ENCODE measurements around the gene RNPS1. TPM values are rescaled to one million over a fixed set of nuclear protein-coding genes. Genes with fewer than 3 reads are reported as not detected.

The RNPS1 gene
- total RNA-seq, 5 donors from 2014 or later (not counting 1 experiment from before 2014, with no cell fraction given), result 163 to 203 (median 181) TPM

- H3K4me3 ChIP-seq (ENCODE audit: control insufficient read depth in 1 of 2, extremely low read depth in 1 of 2, low read length in 1 of 2), result no peak overlapping the region
- DNase-seq (no peak), ATAC-seq (replicated peaks in 1 of 4) (no peak)
- H3K36me3 ChIP-seq (ENCODE audit: control insufficient read depth in 2 of 2, extremely low read depth in 1 of 2, insufficient read depth in 1 of 2, low read length in 1 of 2), result no peaks in the 10 kb centered on the region
- POLR2A ChIA-PET, result no interaction called here
- H3K4me1 ChIP-seq (ENCODE audit: control insufficient read depth in 1 of 2, extremely low read depth in 1 of 2, insufficient read depth in 2 of 2, low read length in 2 of 2), result no peaks in the 10 kb centered on the region
- no peaks in the 10 kb centered on the region for H3K9me3 ChIP-seq
- H3K27ac ChIP-seq (ENCODE audit: low read length), result no peak overlapping the region
- H3K9me3 Mint-ChIP-seq, result no peaks in the 10 kb centered on the region
- CTCF ChIA-PET, result no interaction called here
- no peaks in the 10 kb centered on the region for H3K4me1 Mint-ChIP-seq
- H3K27me3 ChIP-seq (replicated peaks in 1 of 2; ENCODE audit: control insufficient read depth in 2 of 2, extremely low read depth in 1 of 2, insufficient read depth in 2 of 2, low read length in 1 of 2), result no peaks in the 10 kb centered on the region
- no peaks in the 10 kb centered on the region for H3K27me3 Mint-ChIP-seq
- H3K36me3 Mint-ChIP-seq, result peaks cover 7% of the 10 kb centered on the region
- no peak overlapping the region for H3K4me3 Mint-ChIP-seq
- 56% methylated on average over 8 of the region's 8 CpGs for WGBS (ENCODE audit: insufficient coverage)
- no peak overlapping the region for H3K27ac Mint-ChIP-seq
Observed at GRCh38 chr16:2288726-2289125, 20.8 kb upstream of the RNPS1 start.

GRCh38 chr16:2287916-2288547 lies 20.1 kb upstream of the RNPS1 start:
- CTCF ChIA-PET, result interaction anchor here in 1 of 2 donors (0.6 kb wide), 1 partner anchor 772 kb away, joined by 3 read pairs; no protein-coding TSS in a partner anchor
- H3K4me1 Mint-ChIP-seq, result no peaks in the 10 kb centered on the region

GRCh38 chr16:2286550-2286949 lies 18.6 kb upstream of the RNPS1 start:
- no peak for DNase-seq
- Mint-ChIP-seq H3K27me3 (no peaks in the 10 kb centered on the region), H3K9me3 (no peaks in the 10 kb centered on the region), H3K4me1 (no peaks in the 10 kb centered on the region), H3K36me3 (peaks cover 6% of the 10 kb centered on the region), H3K27ac (no peak overlapping the region), H3K4me3 (no peak overlapping the region)
- no peaks in the 10 kb centered on the region for H3K4me1 ChIP-seq (ENCODE audit: control insufficient read depth in 1 of 2, extremely low read depth in 1 of 2, insufficient read depth in 2 of 2, low read length in 2 of 2)
- no peaks in the 10 kb centered on the region for H3K36me3 ChIP-seq (ENCODE audit: control insufficient read depth in 2 of 2, extremely low read depth in 1 of 2, insufficient read depth in 1 of 2, low read length in 1 of 2)
- ATAC-seq (replicated peaks in 1 of 4), result no peak
- ChIA-PET CTCF (interaction anchor here in 1 of 2 donors (0.6 kb wide), 1 partner anchor 32 kb away, joined by 5 read pairs; no protein-coding TSS in a partner anchor), POLR2A (no interaction called here)
- H3K27ac ChIP-seq (ENCODE audit: low read length), result no peak overlapping the region
- no peaks in the 10 kb centered on the region for H3K9me3 ChIP-seq
- 83% methylated on average over 14 of the region's 17 CpGs for WGBS (ENCODE audit: insufficient coverage)
- no peaks in the 10 kb centered on the region for H3K27me3 ChIP-seq (replicated peaks in 1 of 2; ENCODE audit: control insufficient read depth in 2 of 2, extremely low read depth in 1 of 2, insufficient read depth in 2 of 2, low read length in 1 of 2)
- no peak overlapping the region for H3K4me3 ChIP-seq (ENCODE audit: control insufficient read depth in 1 of 2, extremely low read depth in 1 of 2, low read length in 1 of 2)

More at GRCh38 chr16:2287916-2288547, 20.1 kb upstream of the RNPS1 start:
- Mint-ChIP-seq H3K36me3 (peaks cover 10% of the 10 kb centered on the region), H3K27me3 (no peaks in the 10 kb centered on the region), H3K4me3 (no peak overlapping the region), H3K27ac (no peak overlapping the region), H3K9me3 (no peaks in the 10 kb centered on the region)
- Histone ChIP-seq H3K27me3 (replicated peaks in 1 of 2; ENCODE audit: control insufficient read depth in 2 of 2, extremely low read depth in 1 of 2, insufficient read depth in 2 of 2, low read length in 1 of 2) (no peaks in the 10 kb centered on the region), H3K9me3 (no peaks in the 10 kb centered on the region), H3K36me3 (ENCODE audit: control insufficient read depth in 2 of 2, extremely low read depth in 1 of 2, insufficient read depth in 1 of 2, low read length in 1 of 2) (no peaks in the 10 kb centered on the region), H3K4me1 (ENCODE audit: control insufficient read depth in 1 of 2, extremely low read depth in 1 of 2, insufficient read depth in 2 of 2, low read length in 2 of 2) (no peaks in the 10 kb centered on the region), H3K4me3 (ENCODE audit: control insufficient read depth in 1 of 2, extremely low read depth in 1 of 2, low read length in 1 of 2) (no peak overlapping the region), H3K27ac (ENCODE audit: low read length) (no peak overlapping the region)
- 92% methylated on average over 35 of the region's 35 CpGs for WGBS (ENCODE audit: insufficient coverage)
- POLR2A ChIA-PET, result no interaction called here
- ATAC-seq (replicated peaks in 1 of 4) (no peak), DNase-seq (no peak)

DNA sequence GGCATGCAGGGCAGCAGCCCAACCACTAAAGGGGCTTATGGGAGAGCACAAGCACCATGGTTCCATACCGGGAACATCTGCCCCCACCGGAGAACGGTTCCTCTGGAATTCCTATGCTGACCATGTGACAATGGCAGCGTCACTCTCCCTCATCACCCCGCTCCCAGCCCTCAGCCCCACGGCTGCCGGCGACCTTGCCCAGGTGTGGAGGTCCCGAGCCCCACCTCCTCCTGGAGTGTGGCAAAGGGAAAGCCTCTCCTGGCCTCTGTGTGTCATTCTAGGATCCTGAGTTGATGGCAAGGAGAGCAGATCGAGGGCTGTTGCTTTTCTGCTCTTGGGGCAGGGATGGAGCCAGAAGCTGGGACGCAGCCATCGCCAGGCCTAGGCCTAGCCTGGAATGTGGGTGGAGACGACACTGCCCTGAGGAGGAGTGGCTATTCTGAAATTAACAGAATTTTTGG lies 17.8 kb upstream of the RNPS1 start:
- Histone ChIP-seq H3K27ac (ENCODE audit: low read length) (no peak overlapping the region), H3K36me3 (ENCODE audit: control insufficient read depth in 2 of 2, extremely low read depth in 1 of 2, insufficient read depth in 1 of 2, low read length in 1 of 2) (no peaks in the 10 kb centered on the region), H3K9me3 (no peaks in the 10 kb centered on the region), H3K27me3 (replicated peaks in 1 of 2; ENCODE audit: control insufficient read depth in 2 of 2, extremely low read depth in 1 of 2, insufficient read depth in 2 of 2, low read length in 1 of 2) (no peaks in the 10 kb centered on the region), H3K4me1 (ENCODE audit: control insufficient read depth in 1 of 2, extremely low read depth in 1 of 2, insufficient read depth in 2 of 2, low read length in 2 of 2) (no peaks in the 10 kb centered on the region), H3K4me3 (ENCODE audit: control insufficient read depth in 1 of 2, extremely low read depth in 1 of 2, low read length in 1 of 2) (no peak overlapping the region)
- H3K4me1 Mint-ChIP-seq, result no peaks in the 10 kb centered on the region
- CTCF ChIA-PET, result interaction anchor here in 1 of 2 donors (0.6 kb wide), 1 partner anchor 31 kb away, joined by 5 read pairs; no protein-coding TSS in a partner anchor
- peaks cover 10% of the 10 kb centered on the region for H3K36me3 Mint-ChIP-seq
- WGBS (ENCODE audit: insufficient coverage), result 83% methylated on average over 12 of the region's 13 CpGs
- ATAC-seq (replicated peaks in 1 of 4) (no peak), DNase-seq (no peak)
- no peaks in the 10 kb centered on the region for H3K27me3 Mint-ChIP-seq
- H3K9me3 Mint-ChIP-seq, result no peaks in the 10 kb centered on the region
- H3K4me3 Mint-ChIP-seq, result no peak overlapping the region
- POLR2A ChIA-PET, result no interaction called here
- H3K27ac Mint-ChIP-seq, result no peak overlapping the region

DNA sequence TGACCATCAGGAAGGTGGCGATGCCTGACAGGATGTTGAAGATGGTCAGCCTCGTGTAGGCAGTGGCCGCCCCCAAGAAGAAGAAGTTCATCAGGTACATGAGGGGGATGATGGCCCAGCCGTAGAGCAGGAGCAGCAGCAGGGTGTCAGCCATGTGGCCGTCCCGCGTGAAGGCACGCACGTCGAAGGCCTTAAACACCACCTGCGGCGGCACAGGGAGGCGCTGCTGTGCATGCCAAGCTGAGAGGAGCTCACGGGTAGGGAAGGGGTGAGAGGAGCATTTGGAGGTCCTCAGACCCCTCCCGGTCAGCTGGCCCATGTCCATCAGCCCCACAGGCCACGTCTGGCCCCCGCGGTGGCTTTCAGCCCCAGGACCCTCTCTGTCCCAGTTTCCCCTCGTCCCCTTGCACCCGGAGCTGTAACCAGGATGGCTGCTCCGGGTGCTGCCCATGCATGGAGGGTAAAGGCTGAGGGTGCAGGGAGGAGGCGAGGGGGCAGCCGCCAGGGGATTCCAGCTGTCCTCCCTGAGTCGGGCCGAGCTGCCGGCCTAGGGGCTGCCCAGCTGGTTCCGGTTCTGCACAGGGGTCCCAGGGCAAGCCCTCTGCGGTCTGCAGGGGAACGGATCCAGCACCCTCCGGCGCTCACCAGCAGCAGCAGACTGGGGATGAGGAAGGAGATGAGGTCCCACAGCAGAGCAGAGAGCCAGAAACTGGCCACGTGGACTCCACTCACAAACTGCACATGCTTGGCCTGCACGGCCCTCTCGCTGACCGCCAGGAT lies 17.1 kb upstream of the RNPS1 start:
- Mint-ChIP-seq H3K27me3 (no peaks in the 10 kb centered on the region), H3K36me3 (peaks cover 8% of the 10 kb centered on the region), H3K4me3 (no peak overlapping the region), H3K27ac (no peak overlapping the region), H3K4me1 (no peaks in the 10 kb centered on the region), H3K9me3 (no peaks in the 10 kb centered on the region)
- Histone ChIP-seq H3K27ac (ENCODE audit: low read length) (no peak overlapping the region), H3K27me3 (replicated peaks in 1 of 2; ENCODE audit: control insufficient read depth in 2 of 2, extremely low read depth in 1 of 2, insufficient read depth in 2 of 2, low read length in 1 of 2) (no peaks in the 10 kb centered on the region), H3K4me1 (ENCODE audit: control insufficient read depth in 1 of 2, extremely low read depth in 1 of 2, insufficient read depth in 2 of 2, low read length in 2 of 2) (no peaks in the 10 kb centered on the region), H3K9me3 (no peaks in the 10 kb centered on the region), H3K36me3 (ENCODE audit: control insufficient read depth in 2 of 2, extremely low read depth in 1 of 2, insufficient read depth in 1 of 2, low read length in 1 of 2) (no peaks in the 10 kb centered on the region), H3K4me3 (ENCODE audit: control insufficient read depth in 1 of 2, extremely low read depth in 1 of 2, low read length in 1 of 2) (no peak overlapping the region)
- POLR2A ChIA-PET, result no interaction called here
- no peak for DNase-seq
- WGBS (ENCODE audit: insufficient coverage), result 90% methylated on average over 26 of the region's 35 CpGs
- CTCF ChIA-PET, result no interaction called here
- no peak for ATAC-seq (replicated peaks in 1 of 4)

GRCh38 chr16:2284001-2284770 lies 16.3 kb upstream of the RNPS1 start:
- Histone ChIP-seq H3K4me3 (ENCODE audit: control insufficient read depth in 1 of 2, extremely low read depth in 1 of 2, low read length in 1 of 2) (no peak overlapping the region), H3K27ac (ENCODE audit: low read length) (no peak overlapping the region), H3K36me3 (ENCODE audit: control insufficient read depth in 2 of 2, extremely low read depth in 1 of 2, insufficient read depth in 1 of 2, low read length in 1 of 2) (no peaks in the 10 kb centered on the region), H3K9me3 (no peaks in the 10 kb centered on the region), H3K27me3 (replicated peaks in 1 of 2; ENCODE audit: control insufficient read depth in 2 of 2, extremely low read depth in 1 of 2, insufficient read depth in 2 of 2, low read length in 1 of 2) (no peaks in the 10 kb centered on the region), H3K4me1 (ENCODE audit: control insufficient read depth in 1 of 2, extremely low read depth in 1 of 2, insufficient read depth in 2 of 2, low read length in 2 of 2) (no peaks in the 10 kb centered on the region)
- H3K4me3 Mint-ChIP-seq, result no peak overlapping the region
- no peaks in the 10 kb centered on the region for H3K4me1 Mint-ChIP-seq
- ChIA-PET POLR2A (no interaction called here), CTCF (no interaction called here)
- H3K27ac Mint-ChIP-seq, result no peak overlapping the region
- DNase-seq (no peak), ATAC-seq (replicated peaks in 1 of 4) (no peak)
- WGBS (ENCODE audit: insufficient coverage), result 85% methylated on average over 28 of the region's 37 CpGs
- H3K27me3 Mint-ChIP-seq, result no peaks in the 10 kb centered on the region
- peaks cover 8% of the 10 kb centered on the region for H3K36me3 Mint-ChIP-seq
- H3K9me3 Mint-ChIP-seq, result no peaks in the 10 kb centered on the region

Data from T-cell (primary cell).